ENCODE data around the gene TRPM7. TPM values are rescaled to one million over a fixed set of nuclear protein-coding genes. Genes with fewer than 3 reads are reported as not detected.

The TRPM7 gene
- total and polyA plus RNA-seq, 2 of the 8 experiments (the other 6 are each of a cell fraction or from before 2014, with no cell fraction given), result 7.5 to 33.2 TPM

- H2BK15ac ChIP-seq (ENCODE audit: low read length), result no peak overlapping the region
- peak overlapping the region; percentile 64 for H4K91ac ChIP-seq (replicated peaks; ENCODE audit: insufficient read length, low read length)
- POLR2A ChIA-PET (ENCODE audit: partially characterized antibody), result interaction anchor here (0.6 to 2.3 kb wide), 7 partner anchors 9 to 331 kb away, joined by 3 to 7 read pairs (median 5); partner anchors contain the start of gene GABPB1
- no peaks in the 10 kb centered on the region for H3K27me3 ChIP-seq (replicated peaks in 1 of 4; ENCODE audit: control insufficient read depth in 3 of 4, extremely low read depth in 1 of 4, insufficient read depth in 3 of 4, low read length in 3 of 4)
- H3K9ac ChIP-seq (replicated peaks in 1 of 4; ENCODE audit: extremely low read depth in 1 of 4, low read depth in 3 of 4, low read length in 3 of 4), result peak overlapping the region; percentile 83 to 91 (median 84)
- H4K20me1 ChIP-seq (replicated peaks in 1 of 2; ENCODE audit: control insufficient read depth in 1 of 2, insufficient read depth in 2 of 2, low read length in 2 of 2), result no peaks in the 10 kb centered on the region
- H3K27ac ChIP-seq (ENCODE audit: low read depth, low read length), result peak overlapping the region; percentile 67; the same call in 1 of the 2 replicates
- peaks cover 10% of the 10 kb centered on the region for H3K23me2 ChIP-seq (ENCODE audit: low read depth, low read length)
- peak overlapping the region; percentile 71; the same call in 1 of the 2 replicates for H2BK5ac ChIP-seq (ENCODE audit: low read depth, low read length)
- DNase-seq (ENCODE audit: low read depth in 1 of 2, low spot score in 2 of 2) (peak; percentile 17 to 72), FAIRE-seq (no peak)
- peak overlapping the region; percentile 8; the same call in 1 of the 2 replicates for H2AFZ ChIP-seq (ENCODE audit: low read length)
- WGBS, 2 experiments (ENCODE audit: extremely low coverage in 1 of 2, insufficient coverage in 1 of 2, insufficient read length in 1 of 2, insufficient replicate concordance in 2 of 2, low coverage in 1 of 2, low lambda C conversion rate in 2 of 2, missing lambda C conversion rate in 1 of 2), result 3% methylated on average over 30 of the region's 30 CpGs; no CpG with 5 or more reads in 1 of the 2 experiments
- H2BK12ac ChIP-seq (ENCODE audit: low read depth, low read length), result no peak overlapping the region; the same call in 1 of the 2 replicates
- peaks cover 0 to 50% of the 10 kb centered on the region in 2 experiments; a peak in 3 of 4 replicates for H3K79me2 ChIP-seq (ENCODE audit: control insufficient read depth in 1 of 2, insufficient read depth in 2 of 2, low read length in 2 of 2)
- H2AK5ac ChIP-seq (ENCODE audit: low read depth, low read length), result no peak overlapping the region
- H3K36me3 ChIP-seq (ENCODE audit: control insufficient read depth in 2 of 4, insufficient read depth in 4 of 4, low read length in 3 of 4), result no peaks in the 10 kb centered on the region; a peak in 1 of 8 replicates
- H3K4me2 ChIP-seq (ENCODE audit: insufficient read depth in 1 of 2, low read depth in 2 of 2, low read length in 2 of 2), result peak overlapping the region; percentile 81 to 86
- H4K8ac ChIP-seq (ENCODE audit: extremely low read depth, insufficient read depth, low read length), result peak overlapping the region; percentile 98; the same call in 1 of the 2 replicates
- H3K79me1 ChIP-seq (ENCODE audit: low read depth, low read length), result no peaks in the 10 kb centered on the region; the same call in 1 of the 2 replicates
- no peak overlapping the region for H3K14ac ChIP-seq (ENCODE audit: insufficient read length)
- no peak overlapping the region for H3K23ac ChIP-seq (ENCODE audit: insufficient read length)
- no peaks in the 10 kb centered on the region for H3K9me3 ChIP-seq (ENCODE audit: insufficient read depth in 2 of 2, low read depth in 1 of 2, low read length in 1 of 2)
- peak overlapping the region; percentile 44 for H3K4ac ChIP-seq (replicated peaks; ENCODE audit: insufficient read length, low read depth, low read length)
- peak overlapping the region; percentile 84 to 95 (median 88) for H3K4me3 ChIP-seq (ENCODE audit: extremely low read depth in 1 of 4, insufficient read depth in 2 of 4, low read depth in 3 of 4, low read length in 4 of 4)
- H2BK120ac ChIP-seq (replicated peaks; ENCODE audit: low read depth, low read length), result peak overlapping the region; percentile 53
- H4K5ac ChIP-seq (ENCODE audit: insufficient read length, low read depth, low read length), result peak overlapping the region; percentile 50
- no peak overlapping the region for H2BK20ac ChIP-seq (ENCODE audit: low read length)
- peaks cover 0 to 4% (median 2%) of the 10 kb centered on the region in 4 experiments; a peak in 2 of 7 replicates for H3K4me1 ChIP-seq (replicated peaks in 1 of 4; ENCODE audit: control insufficient read depth in 3 of 4, insufficient read depth in 4 of 4, low read length in 3 of 4)
- CTCF ChIA-PET (ENCODE audit: partially characterized antibody), result interaction anchor here (1.5 to 2.8 kb wide), 3 partner anchors 11 to 190 kb away, joined by 3 to 14 read pairs (median 5); no protein-coding TSS in a partner anchor
- H3K56ac ChIP-seq (replicated peaks; ENCODE audit: insufficient read length, low read depth, low read length), result peak overlapping the region; percentile 75
- peak overlapping the region; percentile 78 for H3K18ac ChIP-seq (ENCODE audit: extremely low read depth, low read length)
- no peak for TF ChIP-seq TCF12 (IDR thresholded peaks at IDR 0.05; ENCODE audit: low read depth, low read length)
- TF ChIP-seq KDM4A (IDR thresholded peaks at IDR 0.05; ENCODE audit: low read depth, low read length, severe bottlenecking), result no peak
- TF ChIP-seq RXRA (IDR thresholded peaks at IDR 0.05; ENCODE audit: insufficient read depth, low read depth, low read length), result no peak
- TF ChIP-seq EP300 (IDR thresholded peaks at IDR 0.05; ENCODE audit: borderline replicate concordance in 1 of 2, low read depth in 2 of 2, low read length in 2 of 2), result no peak
- TF ChIP-seq RBBP5 (IDR thresholded peaks at IDR 0.05; ENCODE audit: borderline replicate concordance, low read depth, low read length), result 0 out of 2 replicates have a peak, but pooled peaks have one; percentile 15
- TF ChIP-seq CBX5 (IDR thresholded peaks at IDR 0.05; ENCODE audit: low read depth, low read length), result no peak
- TF ChIP-seq E2F6 (IDR thresholded peaks at IDR 0.05), result peak; percentile 58; the same call in 1 of the 2 replicates
- TF ChIP-seq SAP30 (IDR thresholded peaks at IDR 0.05; ENCODE audit: insufficient read depth, insufficient replicate concordance, low read length), result no peak
- TF ChIP-seq GTF2F1 (IDR thresholded peaks at IDR 0.05; ENCODE audit: borderline replicate concordance, low read depth, low read length), result no peak
- TF ChIP-seq HDAC2 (IDR thresholded peaks at IDR 0.05; ENCODE audit: borderline replicate concordance in 1 of 2, low read depth in 2 of 2, low read length in 2 of 2), result peak in 1 of 2 experiments; percentile 23; a peak in 1 of 4 replicates
Observed at GRCh38 chr15:50685976-50686468, 575 bp downstream of the TRPM7 start.

All from H1 (cell line).